Neural crest cell (in vitro differentiated cells): ENCODE measurements around the gene RETREG1. TPM values are rescaled to one million over a fixed set of nuclear protein-coding genes. Genes with fewer than 3 reads are reported as not detected.
A peak's percentile ranks its signal among the peaks of the same experiment; 100 is the strongest.

Source experiments
- DNase-seq: peaks from one replicate; pipeline ENCODE4 v3.0.0; 2021; ENCODE audit warnings: low read depth, mixed read lengths, low spot score
- H3K27ac Mint-ChIP-seq: one replicate; pipeline ENCODE4 v1.8.0; 2021; ENCODE audit warnings: mild to moderate bottlenecking, mixed read lengths; ENCODE audit not compliant: unreplicated experiment
- H3K27me3 Mint-ChIP-seq: 2 replicates; pipeline ENCODE4 v1.8.0; 2021; ENCODE audit warnings: low read depth, mild to moderate bottlenecking, mixed read lengths
- H3K36me3 Mint-ChIP-seq: 2 replicates; pipeline ENCODE4 v1.8.0; 2021; ENCODE audit warnings: low read depth, mild to moderate bottlenecking, mixed read lengths
- H3K4me1 Mint-ChIP-seq: 2 replicates; pipeline ENCODE4 v1.8.0; 2021; ENCODE audit warnings: mixed read lengths
- H3K4me3 Mint-ChIP-seq: one replicate; pipeline ENCODE4 v1.8.0; 2021; ENCODE audit warnings: mild to moderate bottlenecking, mixed read lengths
- H3K9me3 Mint-ChIP-seq: 2 replicates; pipeline ENCODE4 v1.8.0; 2021; ENCODE audit warnings: mixed read lengths
- total RNA-seq: library from RNA; stranded (reverse); gene quantifications from 2 replicates; pipeline ENCODE4 v1.2.1, GENCODE V29; 2021
- TF ChIP-seq, protein P1 (sequence below): fragments of 200-600 bp; sonication (generic); conservative IDR thresholded peaks from 2 replicates; pipeline ENCODE4 v1.5.0; 2021; ENCODE audit warnings: antibody characterized with exemption, mild to moderate bottlenecking

RETREG1 gene
- total RNA-seq, 1 donor from 2014 or later = 6.2 TPM

DNA sequence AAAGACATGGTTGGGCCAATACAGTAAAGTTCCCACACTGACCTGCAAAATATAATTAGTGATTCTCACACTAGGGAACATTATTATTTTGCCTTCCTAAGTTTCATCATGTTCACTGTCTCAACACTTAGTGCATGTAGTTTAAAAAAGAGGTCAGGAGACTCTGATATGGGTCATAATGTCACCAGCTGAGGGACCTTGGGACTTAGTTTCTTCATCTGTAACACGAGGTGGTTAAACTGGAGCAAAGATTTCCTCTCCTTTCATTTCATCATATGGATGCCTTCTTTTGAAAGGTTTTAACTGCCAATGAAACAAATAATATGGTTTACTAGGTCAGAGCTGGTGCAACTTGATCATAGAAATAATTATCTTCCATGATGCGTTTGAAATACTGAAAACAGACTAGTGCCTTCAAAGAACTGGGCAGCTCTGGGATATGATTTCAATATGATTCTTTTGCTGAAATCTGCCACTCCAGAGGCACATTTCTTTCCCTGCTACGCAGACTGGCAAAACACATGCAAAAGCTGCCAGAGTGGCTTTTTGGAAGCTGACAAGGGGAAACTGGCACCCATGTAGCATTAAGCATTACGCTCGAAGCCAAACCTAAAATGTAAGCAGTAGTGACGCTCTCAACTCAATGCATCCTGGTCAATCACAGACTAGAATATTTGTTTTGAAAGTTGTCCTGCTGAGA lies 20.8 kb downstream of the RETREG1 start:
- Mint-ChIP-seq H3K4me1 (peaks cover 31% of the 10 kb centered on the region), H3K27me3 (no peaks in the 10 kb centered on the region), H3K4me3 (no peak overlapping the region), H3K27ac (no peak overlapping the region), H3K36me3 (no peaks in the 10 kb centered on the region), H3K9me3 (no peaks in the 10 kb centered on the region)
- DNase-seq = no peak
- TF ChIP-seq, protein P1, sequence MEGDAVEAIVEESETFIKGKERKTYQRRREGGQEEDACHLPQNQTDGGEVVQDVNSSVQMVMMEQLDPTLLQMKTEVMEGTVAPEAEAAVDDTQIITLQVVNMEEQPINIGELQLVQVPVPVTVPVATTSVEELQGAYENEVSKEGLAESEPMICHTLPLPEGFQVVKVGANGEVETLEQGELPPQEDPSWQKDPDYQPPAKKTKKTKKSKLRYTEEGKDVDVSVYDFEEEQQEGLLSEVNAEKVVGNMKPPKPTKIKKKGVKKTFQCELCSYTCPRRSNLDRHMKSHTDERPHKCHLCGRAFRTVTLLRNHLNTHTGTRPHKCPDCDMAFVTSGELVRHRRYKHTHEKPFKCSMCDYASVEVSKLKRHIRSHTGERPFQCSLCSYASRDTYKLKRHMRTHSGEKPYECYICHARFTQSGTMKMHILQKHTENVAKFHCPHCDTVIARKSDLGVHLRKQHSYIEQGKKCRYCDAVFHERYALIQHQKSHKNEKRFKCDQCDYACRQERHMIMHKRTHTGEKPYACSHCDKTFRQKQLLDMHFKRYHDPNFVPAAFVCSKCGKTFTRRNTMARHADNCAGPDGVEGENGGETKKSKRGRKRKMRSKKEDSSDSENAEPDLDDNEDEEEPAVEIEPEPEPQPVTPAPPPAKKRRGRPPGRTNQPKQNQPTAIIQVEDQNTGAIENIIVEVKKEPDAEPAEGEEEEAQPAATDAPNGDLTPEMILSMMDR = no peak

DNA sequence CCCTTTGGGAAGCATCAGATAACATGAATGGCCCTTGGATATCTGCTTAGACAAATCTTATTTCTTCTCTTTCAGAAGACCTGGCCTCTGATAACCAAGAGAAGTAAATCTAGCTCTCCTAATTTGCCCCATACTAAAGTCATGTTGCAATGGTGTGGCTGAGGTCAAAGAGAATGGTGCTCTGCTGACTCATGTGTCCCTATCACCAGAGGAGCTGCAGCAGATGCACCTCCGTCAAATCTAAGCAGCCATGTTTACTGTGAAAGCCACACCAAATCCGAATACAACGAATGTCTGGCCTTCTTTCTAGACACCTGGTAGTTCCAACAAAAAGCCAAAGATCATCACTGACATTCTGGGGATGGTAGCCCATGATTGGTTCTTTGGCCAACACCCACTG lies 23.2 kb downstream of the RETREG1 start:
- no peaks in the 10 kb centered on the region for H3K36me3 Mint-ChIP-seq
- H3K27ac Mint-ChIP-seq = no peak overlapping the region
- TF ChIP-seq, protein P1 = no peak
- no peaks in the 10 kb centered on the region for H3K27me3 Mint-ChIP-seq
- no peak overlapping the region for H3K4me3 Mint-ChIP-seq
- H3K4me1 Mint-ChIP-seq = peaks cover 21% of the 10 kb centered on the region
- DNase-seq = no peak
- H3K9me3 Mint-ChIP-seq = no peaks in the 10 kb centered on the region

DNA sequence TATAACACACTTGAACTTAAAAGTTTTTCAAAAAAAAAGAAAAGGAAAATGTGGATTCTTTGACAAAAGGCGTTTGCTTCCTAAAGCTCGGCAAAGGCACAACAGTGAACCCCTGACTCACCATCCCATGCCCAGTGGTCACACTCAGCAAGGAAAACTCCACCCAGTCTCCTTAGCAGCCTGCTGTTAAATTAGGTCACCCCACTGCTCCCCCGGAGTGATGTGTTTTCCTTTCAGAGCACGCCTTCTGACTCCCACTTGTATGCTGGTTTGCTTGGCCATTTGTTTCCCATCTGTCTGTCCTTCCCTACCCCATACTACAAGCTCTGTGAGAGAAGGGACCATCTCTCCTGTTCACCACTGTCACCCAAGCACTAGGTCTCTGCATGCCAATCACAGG lies 23.8 kb downstream of the RETREG1 start:
- H3K27me3 Mint-ChIP-seq = no peaks in the 10 kb centered on the region
- no peaks in the 10 kb centered on the region for H3K9me3 Mint-ChIP-seq
- peaks cover 21% of the 10 kb centered on the region for H3K4me1 Mint-ChIP-seq
- TF ChIP-seq, protein P1 = no peak
- H3K27ac Mint-ChIP-seq = no peak overlapping the region
- no peak for DNase-seq
- H3K36me3 Mint-ChIP-seq = no peaks in the 10 kb centered on the region
- no peak overlapping the region for H3K4me3 Mint-ChIP-seq

DNA sequence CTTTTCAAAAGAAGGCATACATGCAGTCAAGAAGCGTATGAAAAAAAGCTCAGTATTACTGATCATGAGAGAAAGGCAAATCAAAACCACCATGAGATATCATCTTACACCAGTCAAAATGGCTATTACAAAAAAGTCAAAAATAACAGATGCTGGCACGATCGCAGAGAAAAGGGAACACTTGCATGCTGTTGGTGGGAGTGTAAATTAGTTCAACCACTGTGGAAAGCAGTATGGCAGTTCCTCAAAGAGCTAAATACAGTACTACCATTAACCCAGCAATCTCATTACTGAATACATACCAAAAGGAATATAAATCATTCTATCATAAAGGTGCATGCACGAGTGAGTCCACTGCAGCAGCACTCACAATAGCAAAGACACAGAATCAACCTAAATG lies 24.5 kb downstream of the RETREG1 start:
- peak overlapping the region; percentile 14 for H3K27ac Mint-ChIP-seq
- no peaks in the 10 kb centered on the region for H3K27me3 Mint-ChIP-seq
- DNase-seq = no peak
- peaks cover 21% of the 10 kb centered on the region for H3K4me1 Mint-ChIP-seq
- no peak overlapping the region for H3K4me3 Mint-ChIP-seq
- TF ChIP-seq, protein P1 = no peak
- no peaks in the 10 kb centered on the region for H3K36me3 Mint-ChIP-seq
- no peaks in the 10 kb centered on the region for H3K9me3 Mint-ChIP-seq

DNA sequence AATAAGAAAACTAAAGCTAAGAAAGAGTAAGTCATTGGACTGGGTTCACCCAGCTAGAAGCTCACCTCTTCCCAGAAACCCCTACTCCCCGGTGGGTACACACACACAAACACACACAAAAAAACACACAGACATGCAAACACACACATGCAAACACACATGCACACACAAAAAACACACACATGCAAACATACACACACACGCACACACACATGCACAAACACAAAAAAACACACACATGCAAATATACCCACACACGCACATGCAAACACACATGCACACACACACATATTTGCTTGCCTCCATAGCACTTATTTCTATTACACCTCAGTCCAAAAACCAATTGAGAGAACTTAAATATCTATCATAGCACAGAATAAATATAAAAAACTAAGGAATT lies 26.1 kb downstream of the RETREG1 start:
- Mint-ChIP-seq H3K36me3 (no peaks in the 10 kb centered on the region), H3K27me3 (no peaks in the 10 kb centered on the region), H3K4me3 (no peak overlapping the region), H3K9me3 (peaks cover 4% of the 10 kb centered on the region), H3K27ac (no peak overlapping the region), H3K4me1 (peaks cover 16% of the 10 kb centered on the region)
- TF ChIP-seq, protein P1 = no peak
- DNase-seq = no peak
